H9 (cell line): ENCODE data around the gene PRSS27. TPM values are rescaled to one million over a fixed set of nuclear protein-coding genes. Genes with fewer than 3 reads are reported as not detected.

Experiments
- DNase-seq: peaks from one replicate; pipeline ENCODE4 v3.0.0-alpha.2; 2017
- H2AFZ ChIP-seq: one replicate; pipeline ENCODE4 v1.6.1; 2013; ENCODE audit warnings: mild to moderate bottlenecking, low read length, control low read depth, moderate library complexity
- H2AK5ac ChIP-seq: 2 replicates; pipeline ENCODE4 v1.6.1; 2013; ENCODE audit warnings: low read length, control low read depth, mixed read lengths; ENCODE audit not compliant: insufficient read length
- H2BK120ac ChIP-seq: one replicate; pipeline ENCODE4 v1.6.1; 2013; ENCODE audit warnings: low read depth, mild to moderate bottlenecking, low read length, control low read depth, inconsistent platforms; ENCODE audit not compliant: poor library complexity, severe bottlenecking
- H2BK12ac ChIP-seq: 2 replicates; pipeline ENCODE4 v1.6.1; 2013; ENCODE audit warnings: low read length, control low read depth, mixed read lengths, low read depth; ENCODE audit not compliant: insufficient read length
- H2BK15ac ChIP-seq: 2 replicates; pipeline ENCODE4 v1.6.1; 2013; ENCODE audit warnings: low read depth, low read length, control low read depth
- H2BK20ac ChIP-seq: one replicate; pipeline ENCODE4 v1.6.1; 2013; ENCODE audit warnings: low read depth, mild to moderate bottlenecking, low read length, control low read depth, inconsistent platforms; ENCODE audit not compliant: poor library complexity, severe bottlenecking
- H2BK5ac ChIP-seq: 2 replicates; pipeline ENCODE4 v1.6.1; 2013; ENCODE audit warnings: low read length, control low read depth, mixed read lengths; ENCODE audit not compliant: insufficient read length
- H3K14ac ChIP-seq: 2 replicates; pipeline ENCODE4 v1.6.1; 2013; ENCODE audit warnings: low read length, control low read depth; ENCODE audit not compliant: insufficient read depth
- H3K18ac ChIP-seq: 2 replicates; pipeline ENCODE4 v1.6.1; 2013; ENCODE audit warnings: low read depth, mild to moderate bottlenecking, mixed read lengths, low read length, control low read depth; ENCODE audit not compliant: insufficient read length
- H3K23ac ChIP-seq: 2 replicates; pipeline ENCODE4 v1.6.1; 2013; ENCODE audit warnings: low read length, control low read depth, mixed read lengths, low read depth; ENCODE audit not compliant: insufficient read length
- H3K23me2 ChIP-seq: 2 replicates; pipeline ENCODE4 v1.6.1; 2013; ENCODE audit warnings: low read depth, mild to moderate bottlenecking, mixed read lengths, low read length, control low read depth; ENCODE audit not compliant: insufficient read length, poor library complexity, severe bottlenecking
- H3K27ac ChIP-seq: 2 replicates; pipeline ENCODE4 v1.5.1; 2013; ENCODE audit warnings: low read length, control low read depth, mixed read lengths, low read depth; ENCODE audit not compliant: insufficient read length
- H3K27me3 ChIP-seq: 2 replicates; pipeline ENCODE4 v1.6.1; 2013; ENCODE audit warnings: low read length, control low read depth, inconsistent platforms; ENCODE audit not compliant: insufficient read depth
- H3K4ac ChIP-seq: 2 replicates; pipeline ENCODE4 v1.6.1; 2013; ENCODE audit warnings: low read depth, mild to moderate bottlenecking, control low read depth, inconsistent platforms, low read length, moderate library complexity
- H3K4me1 ChIP-seq: 2 replicates; pipeline ENCODE4 v1.6.1; 2013; ENCODE audit warnings: low read length, control low read depth, inconsistent platforms; ENCODE audit not compliant: insufficient read depth
- H3K4me2 ChIP-seq: 2 replicates; pipeline ENCODE4 v1.6.1; 2013; ENCODE audit warnings: low read length, control low read depth, mixed read lengths; ENCODE audit not compliant: insufficient read length, insufficient read depth
- H3K56ac ChIP-seq: 2 replicates; pipeline ENCODE4 v1.6.1; 2013; ENCODE audit warnings: low read depth, mild to moderate bottlenecking, mixed read lengths, low read length, control low read depth; ENCODE audit not compliant: insufficient read length
- H3K79me1 ChIP-seq: 2 replicates; pipeline ENCODE4 v1.6.1; 2013; ENCODE audit warnings: low read depth, mild to moderate bottlenecking, moderate library complexity, low read length, control low read depth, inconsistent platforms; ENCODE audit not compliant: insufficient read depth, poor library complexity, severe bottlenecking
- H3K79me2 ChIP-seq: 2 replicates; pipeline ENCODE4 v1.6.1; 2013; ENCODE audit warnings: low read length, control low read depth, inconsistent platforms; ENCODE audit not compliant: insufficient read depth
- H3K9ac ChIP-seq: 2 replicates; pipeline ENCODE4 v1.6.1; 2013; ENCODE audit warnings: low read length, control low read depth, mixed read lengths; ENCODE audit not compliant: insufficient read length; ENCODE audit errors: extremely low read depth
- H3K9me3 ChIP-seq: one replicate; pipeline ENCODE4 v1.6.1; 2013; ENCODE audit warnings: low read depth, low read length, inconsistent platforms; ENCODE audit not compliant: control insufficient read depth
- H3T11ph ChIP-seq: one replicate; pipeline ENCODE4 v1.6.1; 2013; ENCODE audit warnings: mild to moderate bottlenecking, low read length, control low read depth, inconsistent platforms
- H4K20me1 ChIP-seq: one replicate; pipeline ENCODE4 v1.6.1; 2013; ENCODE audit not compliant: control insufficient read depth, insufficient read length, insufficient read depth
- H4K5ac ChIP-seq: 2 replicates; pipeline ENCODE4 v1.6.1; 2013; ENCODE audit warnings: low read depth, mild to moderate bottlenecking, mixed read lengths, low read length, control low read depth; ENCODE audit not compliant: insufficient read length
- H4K8ac ChIP-seq: replicated peaks from 2 replicates; pipeline ENCODE4 v1.6.1; 2013; ENCODE audit warnings: low read length, control low read depth, mixed read lengths, low read depth; ENCODE audit not compliant: insufficient read length
- H4K91ac ChIP-seq: 2 replicates; pipeline ENCODE4 v1.6.1; 2013; ENCODE audit warnings: low read depth, mild to moderate bottlenecking, moderate library complexity, mixed read lengths, low read length, control low read depth; ENCODE audit not compliant: insufficient read length
- H3K27ac Mint-ChIP-seq, 3 experiments: 2 replicates in 2 of 3; 3 replicates in 1 of 3; pipeline ENCODE4 v1.8.0; 2020 to 2021; ENCODE audit warnings: mixed read lengths in 3 of 3, mild to moderate bottlenecking in 1 of 3, moderate library complexity in 1 of 3
- H3K27me3 Mint-ChIP-seq: 2 replicates; pipeline ENCODE4 v1.8.0; 2021; ENCODE audit warnings: low read depth, mild to moderate bottlenecking, moderate library complexity, mixed read lengths
- H3K36me3 Mint-ChIP-seq, 3 experiments: 2 replicates in 2 of 3; 3 replicates in 1 of 3; pipeline ENCODE4 v1.8.0; 2020 to 2021; ENCODE audit warnings: low read depth in 3 of 3, mixed read lengths in 3 of 3; ENCODE audit not compliant: insufficient read depth in 1 of 3
- H3K4me1 Mint-ChIP-seq, 2 experiments: 2 replicates each; pipeline ENCODE4 v1.8.0; 2020; ENCODE audit warnings: mixed read lengths in 2 of 2
- H3K4me3 Mint-ChIP-seq, 2 experiments: 2 replicates in 1 of 2; 3 replicates in 1 of 2; pipeline ENCODE4 v1.8.0; 2020 to 2021; ENCODE audit warnings: mild to moderate bottlenecking in 2 of 2, mixed read lengths in 2 of 2, moderate library complexity in 1 of 2
- H3K9me3 Mint-ChIP-seq, 2 experiments: 2 replicates in 1 of 2; 3 replicates in 1 of 2; pipeline ENCODE4 v1.8.0; 2020; ENCODE audit warnings: mild to moderate bottlenecking in 2 of 2, mixed read lengths in 2 of 2, moderate library complexity in 1 of 2
- WGBS: extraction: QIAGEN DNeasy Blood & Tissue Kit; methylation state at CpG from one replicate; pipeline ENCODE4 v1.1.7; 2013; ENCODE audit warnings: missing lambda C conversion rate, low lambda C conversion rate, mixed read lengths; ENCODE audit not compliant: insufficient read length; ENCODE audit errors: extremely low coverage; 5-methylcytosine and 5-hydroxymethylcytosine counted together
- total RNA-seq: library from RNA; stranded (reverse); gene quantifications from 2 replicates; pipeline ENCODE4 v1.2.1, GENCODE V29; 2021
- TF ChIP-seq, protein P1 (sequence below): fragments of 200-600 bp; sonication (generic); conservative IDR thresholded peaks from 3 replicates; pipeline ENCODE4 v1.8.0; 2021; ENCODE audit warnings: antibody characterized with exemption, mild to moderate bottlenecking

Gene PRSS27
- total RNA-seq, 1 experiment from 2014 or later, result 5.0 TPM

DNA sequence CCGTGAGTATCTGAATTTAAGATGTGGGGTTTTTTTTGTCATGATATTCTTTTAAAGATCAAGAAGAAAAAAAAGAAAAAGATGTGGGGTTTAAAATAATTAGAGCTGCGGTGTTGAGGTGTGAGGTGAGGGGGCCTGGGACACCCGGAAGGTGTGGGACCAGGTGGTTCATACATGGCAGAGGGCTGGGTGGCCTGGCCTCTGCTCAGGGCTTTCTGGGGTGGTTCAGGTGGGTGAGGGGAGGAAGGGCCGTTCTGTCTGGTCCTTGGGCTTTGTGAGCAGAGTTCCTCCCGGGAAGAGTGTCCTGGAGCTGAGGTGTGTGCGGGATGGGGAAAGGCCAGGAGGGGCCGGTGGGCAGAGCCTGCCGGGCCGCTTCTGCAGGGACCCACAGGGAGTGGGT, 5.0 kb downstream of the PRSS27 start:
- no peaks in the 10 kb centered on the region for H3K9me3 Mint-ChIP-seq
- Histone ChIP-seq H3K14ac (no peak overlapping the region), H3K27ac (no peak overlapping the region), H3K4ac (no peak overlapping the region), H3K18ac (no peak overlapping the region), H2BK20ac (no peak overlapping the region), H2BK15ac (no peak overlapping the region), H3K27me3 (no peaks in the 10 kb centered on the region), H2BK12ac (no peak overlapping the region), H3K79me2 (no peaks in the 10 kb centered on the region), H3K9me3 (no peaks in the 10 kb centered on the region), H2AFZ (no peak overlapping the region), H2BK5ac (no peak overlapping the region), H3K23me2 (no peaks in the 10 kb centered on the region), H4K91ac (no peak overlapping the region), H3T11ph (no peak overlapping the region), H2BK120ac (no peak overlapping the region), H3K56ac (no peak overlapping the region), H4K20me1 (no peaks in the 10 kb centered on the region), H2AK5ac (no peak overlapping the region), H3K4me1 (no peaks in the 10 kb centered on the region; the same call in 1 of the 2 replicates), H3K79me1 (no peaks in the 10 kb centered on the region), H3K23ac (no peak overlapping the region), H3K4me2 (peak overlapping the region; percentile 10), H3K9ac (no peak overlapping the region), H4K8ac (no peak overlapping the region), H4K5ac (no peak overlapping the region)
- peak overlapping the region; percentile 19 to 42; a peak in 4 of 5 replicates for H3K4me3 Mint-ChIP-seq
- peaks cover 2% of the 10 kb centered on the region for H3K27me3 Mint-ChIP-seq
- peaks cover 3 to 11% of the 10 kb centered on the region in 2 experiments; a peak in 3 of 4 replicates for H3K4me1 Mint-ChIP-seq
- H3K27ac Mint-ChIP-seq, result no peak overlapping the region
- H3K36me3 Mint-ChIP-seq, result no peaks in the 10 kb centered on the region
- TF ChIP-seq, protein P1, sequence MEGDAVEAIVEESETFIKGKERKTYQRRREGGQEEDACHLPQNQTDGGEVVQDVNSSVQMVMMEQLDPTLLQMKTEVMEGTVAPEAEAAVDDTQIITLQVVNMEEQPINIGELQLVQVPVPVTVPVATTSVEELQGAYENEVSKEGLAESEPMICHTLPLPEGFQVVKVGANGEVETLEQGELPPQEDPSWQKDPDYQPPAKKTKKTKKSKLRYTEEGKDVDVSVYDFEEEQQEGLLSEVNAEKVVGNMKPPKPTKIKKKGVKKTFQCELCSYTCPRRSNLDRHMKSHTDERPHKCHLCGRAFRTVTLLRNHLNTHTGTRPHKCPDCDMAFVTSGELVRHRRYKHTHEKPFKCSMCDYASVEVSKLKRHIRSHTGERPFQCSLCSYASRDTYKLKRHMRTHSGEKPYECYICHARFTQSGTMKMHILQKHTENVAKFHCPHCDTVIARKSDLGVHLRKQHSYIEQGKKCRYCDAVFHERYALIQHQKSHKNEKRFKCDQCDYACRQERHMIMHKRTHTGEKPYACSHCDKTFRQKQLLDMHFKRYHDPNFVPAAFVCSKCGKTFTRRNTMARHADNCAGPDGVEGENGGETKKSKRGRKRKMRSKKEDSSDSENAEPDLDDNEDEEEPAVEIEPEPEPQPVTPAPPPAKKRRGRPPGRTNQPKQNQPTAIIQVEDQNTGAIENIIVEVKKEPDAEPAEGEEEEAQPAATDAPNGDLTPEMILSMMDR, result no peak
- DNase-seq, result no peak
- WGBS, result no CpG with 5 or more reads among the region's 9 CpGs
